GM11168 (cell line): ENCODE measurements around the gene PHF3.
"Not testable (repeated sequence)": the region's sequence is repeated elsewhere in the genome, so short reads cannot be mapped to it uniquely, and the experiment has no call there.

Source experiments
- in situ Hi-C: fragments of 300-500 bp; cut with MboI; formaldehyde crosslinking; loops from one replicate; pipeline ENCODE4 v1.12.0; 2022; ENCODE audit warnings: low sequenced_read_pairs; ENCODE audit not compliant: unreplicated experiment

Gene PHF3

DNA sequence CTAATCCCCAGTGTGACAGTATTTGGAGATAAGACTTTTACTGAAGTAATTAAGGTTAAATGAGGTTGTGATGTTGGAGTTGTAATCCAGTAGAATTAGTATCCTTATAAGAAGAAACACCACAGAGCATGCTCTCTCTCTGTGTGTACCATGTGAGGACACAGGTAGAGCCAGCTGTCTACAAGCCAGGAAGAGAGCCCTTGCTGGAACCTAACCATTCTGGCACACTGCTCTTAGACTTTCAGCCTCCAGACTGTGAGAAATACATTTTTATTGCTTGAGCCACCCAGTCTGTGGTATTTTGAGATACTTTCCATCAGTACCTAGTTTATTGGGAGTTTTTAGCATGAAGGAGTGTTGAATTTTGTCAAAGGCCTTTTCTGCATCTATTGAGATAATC is 110.2 kb downstream of the PHF3 start:
- in situ Hi-C loops, result no loop called here

DNA sequence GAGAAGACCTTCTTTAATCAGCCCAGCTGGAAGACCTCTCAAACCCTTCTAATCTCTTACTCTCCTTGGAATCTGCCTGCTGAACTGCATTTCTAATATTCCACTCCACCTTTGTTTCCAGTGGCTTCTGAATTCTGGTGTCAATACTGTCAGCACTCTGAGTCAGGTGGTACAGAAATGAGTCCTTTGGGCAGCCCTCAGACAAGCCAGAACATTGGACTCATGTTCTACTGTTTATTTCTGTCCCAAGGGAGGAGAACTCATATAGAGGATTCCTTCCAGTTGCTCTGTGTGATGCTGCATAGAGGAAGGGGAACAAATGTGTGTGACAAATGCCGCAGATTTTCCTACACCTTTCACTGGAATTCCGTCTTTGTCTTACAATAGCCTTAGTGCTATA is 114.8 kb downstream of the PHF3 start:
- in situ Hi-C loops, result no loop called here

DNA sequence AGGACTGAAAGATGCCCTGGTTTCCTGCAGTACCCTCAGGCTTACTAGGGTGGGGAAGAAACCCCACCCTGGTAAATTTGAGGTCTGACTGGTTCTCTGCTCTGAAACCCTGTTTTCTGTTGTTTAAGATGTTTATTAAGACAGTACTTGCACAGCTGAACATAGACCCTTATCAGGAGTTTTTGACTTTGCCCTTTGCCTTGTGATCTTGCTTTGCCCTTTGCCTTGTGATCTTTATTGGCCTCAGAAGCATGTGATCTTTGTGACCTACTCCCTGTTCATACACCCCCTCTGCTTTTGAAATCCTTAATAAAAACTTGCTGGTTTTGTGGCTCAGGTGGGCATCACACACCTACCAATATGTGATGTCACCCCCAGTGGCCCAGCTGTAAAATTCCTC is 121.7 kb downstream of the PHF3 start:
- in situ Hi-C loops, result not testable (repeated sequence)

DNA sequence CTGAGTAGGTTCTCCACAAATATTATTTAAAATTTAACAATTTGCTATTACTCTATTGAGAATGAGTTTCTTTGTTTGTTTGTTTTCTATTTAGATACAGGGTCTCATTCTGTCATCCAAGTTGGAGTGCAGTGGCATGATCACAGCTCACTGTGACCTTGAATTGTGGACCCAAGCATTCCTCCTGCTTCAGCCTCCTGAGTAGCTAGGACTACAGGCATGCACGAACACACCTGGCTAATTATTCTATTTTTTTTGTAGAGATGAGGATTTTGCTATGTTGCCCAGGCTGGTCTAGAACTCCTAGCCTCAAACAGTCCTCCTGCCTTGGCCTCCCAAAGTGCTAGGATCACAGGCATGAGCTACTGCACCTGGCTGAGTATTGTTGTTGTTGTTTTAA is 122.2 kb downstream of the PHF3 start:
- in situ Hi-C loops, result no loop called here

- in situ Hi-C loops, result loop anchor here (10.0 kb wide), 1 partner anchor 165 kb away; no protein-coding TSS in a partner anchor
These were observed 124.1 kb downstream of the PHF3 start for GRCh38 chr6:63759605-63760105.

DNA sequence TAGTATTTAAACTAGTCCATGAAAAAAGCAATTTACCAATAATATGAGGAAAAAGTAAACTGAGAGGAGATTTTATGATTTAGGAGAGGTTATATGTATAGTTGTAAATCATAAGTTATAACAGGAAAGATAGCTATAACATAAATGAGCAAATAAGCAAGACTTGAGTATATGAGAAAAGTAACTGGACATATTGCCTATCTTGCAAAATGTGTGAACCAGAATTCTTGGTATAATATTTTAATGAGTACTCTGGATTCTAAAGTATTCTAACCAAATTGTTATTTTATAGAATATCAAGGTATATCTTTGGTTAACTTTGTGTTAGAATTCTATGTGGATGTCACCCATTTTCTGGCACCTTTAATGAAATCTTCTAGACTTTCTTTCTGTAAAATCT is 124.6 kb downstream of the PHF3 start:
- in situ Hi-C loops, result loop anchor here (10.0 kb wide), 1 partner anchor 165 kb away; no protein-coding TSS in a partner anchor

DNA sequence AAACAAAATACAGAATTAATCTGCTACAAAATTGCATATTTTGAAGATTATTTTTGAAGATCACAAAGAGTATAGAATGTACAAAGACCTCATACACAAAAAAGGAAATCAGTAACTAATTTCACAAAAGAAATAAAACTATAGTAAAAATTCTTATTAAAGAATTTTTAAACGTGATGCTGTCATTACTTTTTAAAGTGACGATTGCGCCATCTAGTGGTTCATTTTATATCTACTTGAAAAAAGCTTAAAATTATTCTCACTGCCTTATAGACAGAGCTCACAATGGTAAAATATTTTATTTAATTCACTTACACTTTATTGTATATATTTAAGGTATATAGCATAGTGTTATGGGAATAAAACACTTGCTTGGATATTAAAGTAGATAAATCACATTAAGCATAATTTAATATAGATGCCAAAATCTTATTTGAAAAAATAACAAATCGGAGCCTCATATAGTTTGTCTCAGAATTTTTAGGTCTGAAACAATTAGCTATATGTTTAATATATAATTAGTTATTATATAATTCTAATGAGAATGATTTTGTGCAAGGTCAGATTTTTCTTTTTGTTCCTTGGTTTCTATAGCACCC is 128.8 kb downstream of the PHF3 start:
- in situ Hi-C loops, result loop anchor here (10.0 kb wide), 1 partner anchor 170 kb away; no protein-coding TSS in a partner anchor
